Tibial nerve (tissue), 3 donors: ENCODE results near the gene SPATA33.

Experiments used
- POLR2A ChIP-seq, 2 donors: fragments of 450-650 bp; IDR thresholded peaks; one replicate each; pipeline ENCODE4 v1.6.1; 2017; ENCODE audit warnings: antibody characterized with exemption in 2 of 2, mild to moderate bottlenecking in 2 of 2, moderate library complexity in 2 of 2
- TF ChIP-seq, protein P1 (sequence below), 5 experiments: fragments of 200-600 bp in 3 of 5; fragments of 450-650 bp in 2 of 5; sonication (generic) in 3 of 5; IDR thresholded peaks; one replicate each; pipeline ENCODE4 v1.5.1; 2016 to 2019; ENCODE audit warnings: antibody characterized with exemption in 5 of 5, mild to moderate bottlenecking in 3 of 5, moderate library complexity in 2 of 5

DNA sequence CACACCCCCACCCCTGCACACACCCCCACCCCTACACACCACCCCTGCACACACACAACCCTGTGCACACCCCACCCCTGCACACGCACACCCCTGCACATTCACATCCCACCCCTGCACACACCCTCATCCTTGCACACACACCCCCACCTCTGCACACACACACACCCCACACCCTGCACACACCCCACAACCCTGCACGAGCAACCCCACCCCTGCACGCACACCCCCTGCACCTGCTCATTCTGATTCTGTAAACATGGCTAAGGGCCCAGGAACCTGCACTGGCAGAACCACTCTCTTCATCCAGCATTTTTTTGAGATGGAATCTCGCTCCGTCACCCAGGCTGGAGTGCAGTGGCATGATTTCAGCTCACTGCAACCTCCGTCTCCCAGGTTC, 18.3 kb upstream of the SPATA33 start:
- TF ChIP-seq, protein P1, sequence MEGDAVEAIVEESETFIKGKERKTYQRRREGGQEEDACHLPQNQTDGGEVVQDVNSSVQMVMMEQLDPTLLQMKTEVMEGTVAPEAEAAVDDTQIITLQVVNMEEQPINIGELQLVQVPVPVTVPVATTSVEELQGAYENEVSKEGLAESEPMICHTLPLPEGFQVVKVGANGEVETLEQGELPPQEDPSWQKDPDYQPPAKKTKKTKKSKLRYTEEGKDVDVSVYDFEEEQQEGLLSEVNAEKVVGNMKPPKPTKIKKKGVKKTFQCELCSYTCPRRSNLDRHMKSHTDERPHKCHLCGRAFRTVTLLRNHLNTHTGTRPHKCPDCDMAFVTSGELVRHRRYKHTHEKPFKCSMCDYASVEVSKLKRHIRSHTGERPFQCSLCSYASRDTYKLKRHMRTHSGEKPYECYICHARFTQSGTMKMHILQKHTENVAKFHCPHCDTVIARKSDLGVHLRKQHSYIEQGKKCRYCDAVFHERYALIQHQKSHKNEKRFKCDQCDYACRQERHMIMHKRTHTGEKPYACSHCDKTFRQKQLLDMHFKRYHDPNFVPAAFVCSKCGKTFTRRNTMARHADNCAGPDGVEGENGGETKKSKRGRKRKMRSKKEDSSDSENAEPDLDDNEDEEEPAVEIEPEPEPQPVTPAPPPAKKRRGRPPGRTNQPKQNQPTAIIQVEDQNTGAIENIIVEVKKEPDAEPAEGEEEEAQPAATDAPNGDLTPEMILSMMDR (IDR thresholded peaks at IDR 0.05): no peak
- no peak for TF ChIP-seq POLR2A (IDR thresholded peaks at IDR 0.05)
